Motor neuron (in vitro differentiated cells): Measurements from ENCODE around the gene CLIC6. TPM values are rescaled to one million over a fixed set of nuclear protein-coding genes. Genes with fewer than 3 reads are reported as not detected.

ENCODE experiments used
- ATAC-seq, 8 experiments: fragments of 200-7000 bp; cut with Tn5 transposase; replicated peaks in 6 of 8; 2 replicates each; pipeline ENCODE4 v1.8.0; 2021; ENCODE audit warnings: mild to moderate bottlenecking in 8 of 8, moderate library complexity in 8 of 8
- H3K27ac ChIP-seq, 2 donors: fragments of 250-450 bp; sonication (Bioruptor Pico); 2 replicates each; pipeline ENCODE4 v1.9.0; 2021; ENCODE audit warnings: antibody characterized with exemption in 2 of 2, mild to moderate bottlenecking in 2 of 2, moderate library complexity in 1 of 2
- H3K4me1 ChIP-seq, 2 donors: fragments of 250-450 bp; sonication (Bioruptor Pico); replicated peaks in 1 of 2; 2 replicates each; pipeline ENCODE4 v1.6.1; 2021; ENCODE audit warnings: antibody characterized with exemption in 2 of 2, mild to moderate bottlenecking in 2 of 2, moderate library complexity in 1 of 2
- H3K4me3 ChIP-seq, 5 donors: fragments of 250-450 bp; sonication (Bioruptor Pico); 2 replicates each; pipeline ENCODE4 v1.9.0; 2021; ENCODE audit warnings: antibody characterized with exemption in 5 of 5, mild to moderate bottlenecking in 5 of 5, moderate library complexity in 4 of 5
- WGBS, 10 experiments: fragments of 450-650 bp; shearing (Covaris generic); methylation state at CpG; one replicate each; pipeline ENCODE4 v1.0.0; 2022; 5-methylcytosine and 5-hydroxymethylcytosine counted together
- in situ Hi-C, 9 experiments: fragments of 400-800 bp; cut with MboI; loops; one replicate each; pipeline ENCODE4 v1.15.0; 2021; ENCODE audit warnings: low sequenced_read_pairs in 9 of 9, low pct_unique_long_range_greater_than_20kb in 2 of 9; ENCODE audit not compliant: unreplicated experiment in 9 of 9
- total RNA-seq, 8 experiments: library from RNA; unstranded; fragments of 300-600 nt; gene quantifications; 2 replicates each; pipeline versions ENCODE4 v1.2.3 to v1.2.4, GENCODE V29; 2022

The CLIC6 gene
- total RNA-seq, 8 experiments from 2014 or later: 0.05 to 3.0 (median 0.13) TPM

DNA sequence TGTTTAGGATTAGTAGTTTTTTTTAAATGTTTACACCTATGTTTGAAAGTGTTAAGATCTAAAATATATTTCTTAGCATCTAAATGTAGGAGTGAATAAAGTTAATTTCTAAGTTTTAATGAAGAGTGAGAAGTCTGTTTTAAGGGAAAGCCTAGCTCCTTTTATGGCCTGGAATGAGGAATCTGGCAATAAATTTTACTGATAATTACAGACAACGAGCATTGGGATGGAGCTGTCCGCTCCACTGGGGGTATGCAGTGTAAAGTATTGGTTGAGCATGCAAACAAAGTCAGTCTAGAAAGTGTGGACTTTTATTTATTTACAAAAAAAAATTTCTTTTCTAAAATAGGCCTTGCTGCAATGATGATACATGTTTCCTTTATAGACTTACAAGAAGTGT lies 19.0 kb downstream of the CLIC6 start:
- H3K4me3 ChIP-seq: no peak overlapping the region
- in situ Hi-C loops: loop anchor here in 1 of 9 experiments (25.0 kb wide), 1 partner anchor 200 kb away; no protein-coding TSS in a partner anchor
- H3K27ac ChIP-seq: no peak overlapping the region
- H3K4me1 ChIP-seq: peaks cover 0 to 5% of the 10 kb centered on the region in 2 donors
- WGBS, 10 experiments: 20 to 90% (median 82%) methylated on average over 1 to 2 of the region's 2 CpGs; no CpG with 5 or more reads in 2 of the 10 experiments
- ATAC-seq: no peak

DNA sequence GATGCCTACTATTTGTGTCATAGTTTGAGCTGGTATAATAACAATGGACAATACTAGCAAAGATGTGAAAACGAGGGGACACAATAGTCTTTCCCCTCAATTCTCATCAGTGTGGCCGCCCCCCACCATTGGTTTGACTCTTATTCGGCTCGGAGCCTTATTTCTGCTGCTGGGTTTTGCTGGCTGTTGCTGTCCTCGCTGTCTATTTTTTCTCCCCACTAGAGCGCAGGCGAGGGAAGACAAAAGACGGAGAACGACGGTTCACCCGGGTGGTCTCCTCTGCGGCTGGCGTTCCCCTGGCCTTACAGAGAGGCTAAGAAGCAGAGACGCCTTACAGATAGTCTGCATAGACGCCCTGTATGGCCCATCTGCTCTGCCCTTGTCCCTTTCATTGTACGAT lies 19.4 kb downstream of the CLIC6 start:
- Histone ChIP-seq H3K4me1 (peaks cover 0 to 5% of the 10 kb centered on the region in 2 donors), H3K4me3 (no peak overlapping the region), H3K27ac (no peak overlapping the region)
- WGBS, 10 experiments: 25 to 98% (median 75%) methylated on average over 2 to 9 of the region's 16 CpGs; no CpG with 5 or more reads in 1 of the 10 experiments
- ATAC-seq: peak in 4 of 8 experiments; percentile 21 to 66 (median 56)
- in situ Hi-C loops: loop anchor here in 1 of 9 experiments (25.0 kb wide), 1 partner anchor 199 kb away; no protein-coding TSS in a partner anchor

DNA sequence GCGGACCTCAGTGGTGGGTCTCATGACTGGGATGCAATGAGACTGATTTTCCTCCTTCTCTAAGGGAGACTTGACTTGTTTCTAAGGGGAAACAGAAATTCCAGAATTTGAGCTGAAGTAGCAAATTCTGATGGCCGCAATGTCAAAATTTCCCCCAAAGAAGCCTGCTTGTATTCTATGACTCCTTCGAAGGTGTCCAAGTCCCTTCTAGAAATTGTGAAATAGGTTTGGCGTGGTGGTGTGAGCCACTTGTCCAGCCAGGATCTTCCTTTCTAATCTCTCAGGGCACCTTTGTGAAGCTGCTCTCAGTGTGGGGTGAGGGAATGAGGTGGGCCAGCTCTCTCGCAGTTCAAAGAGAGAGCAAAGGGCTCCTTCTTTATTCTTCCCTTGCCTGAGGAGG lies 19.9 kb downstream of the CLIC6 start:
- WGBS, 10 experiments: 0 to 96% (median 91%) methylated on average over 1 to 4 of the region's 5 CpGs; no CpG with 5 or more reads in 5 of the 10 experiments
- H3K4me1 ChIP-seq: peaks cover 0 to 5% of the 10 kb centered on the region in 2 donors
- in situ Hi-C loops: loop anchor here in 1 of 9 experiments (25.0 kb wide), 1 partner anchor 199 kb away; no protein-coding TSS in a partner anchor
- no peak overlapping the region for H3K27ac ChIP-seq
- H3K4me3 ChIP-seq: no peak overlapping the region
- ATAC-seq: no peak

DNA sequence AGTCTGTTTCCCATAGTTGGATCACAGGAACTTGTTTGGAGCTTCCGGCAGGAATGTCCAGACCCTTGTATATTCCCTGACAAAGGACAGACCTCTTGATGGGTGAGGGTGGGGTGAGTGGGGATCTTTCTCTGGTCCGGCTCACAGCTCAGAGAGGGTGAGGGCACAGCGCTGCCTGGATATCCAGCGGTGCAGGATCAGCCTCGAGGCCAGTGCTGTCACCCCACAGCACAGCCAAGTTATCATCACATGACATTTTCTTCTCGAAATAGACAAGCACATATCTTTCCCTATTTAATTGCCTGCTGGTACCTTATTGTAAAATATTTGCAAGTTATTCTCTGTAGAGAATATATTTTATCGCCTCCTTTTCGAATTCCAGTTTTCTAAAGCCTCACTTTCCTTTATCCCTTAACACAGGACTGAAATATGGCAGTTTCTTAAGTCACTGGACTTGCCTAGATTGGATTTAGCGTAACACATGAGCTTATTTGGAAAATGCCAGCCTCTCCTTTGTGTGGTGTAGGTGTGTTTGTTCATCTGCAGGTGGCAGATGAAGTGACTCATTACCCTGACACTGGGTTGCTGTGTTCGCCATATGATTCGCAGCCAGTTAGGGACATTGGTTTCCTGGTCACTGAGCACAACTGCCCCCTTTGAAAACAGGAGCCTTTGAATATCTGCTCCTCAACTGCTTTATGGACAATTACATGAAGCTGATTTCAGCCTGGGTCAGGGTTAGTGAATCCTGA lies 21.4 kb downstream of the CLIC6 start:
- peaks cover 0 to 5% of the 10 kb centered on the region in 2 donors for H3K4me1 ChIP-seq
- in situ Hi-C loops: loop anchor here in 1 of 9 experiments (25.0 kb wide), 1 partner anchor 197 kb away; no protein-coding TSS in a partner anchor
- ATAC-seq: peak in 2 of 8 experiments; percentile 35 to 74
- H3K27ac ChIP-seq: no peak overlapping the region
- WGBS, 10 experiments: 56 to 84% (median 64%) methylated on average over 2 to 8 of the region's 11 CpGs; no CpG with 5 or more reads in 1 of the 10 experiments
- H3K4me3 ChIP-seq: no peak overlapping the region

DNA sequence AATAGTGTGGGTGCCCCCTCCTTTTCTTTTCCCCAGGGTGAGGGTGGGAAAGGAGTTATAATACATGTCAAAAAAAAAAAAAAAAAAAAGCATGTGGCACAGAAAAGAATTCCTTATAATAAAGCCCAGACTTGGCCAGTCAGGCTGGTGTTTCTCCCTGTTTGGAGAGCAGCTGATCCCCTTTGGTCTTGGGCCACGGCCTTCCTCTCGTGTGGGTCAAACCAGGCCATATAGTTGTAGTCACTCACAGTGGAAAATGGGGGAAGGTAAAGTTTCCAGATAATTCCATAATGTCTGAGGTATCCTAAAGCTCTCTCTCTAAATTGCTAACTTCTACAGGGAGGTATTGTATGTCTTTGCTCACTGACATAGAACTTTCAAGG lies 22.0 kb downstream of the CLIC6 start:
- 0 to 69% (median 27%) methylated on average over 1 to 2 of the region's 2 CpGs; no CpG with 5 or more reads in 4 of the 10 experiments for WGBS, 10 experiments
- no peak overlapping the region for H3K4me3 ChIP-seq
- peaks cover 0 to 5% of the 10 kb centered on the region in 2 donors for H3K4me1 ChIP-seq
- in situ Hi-C loops: loop anchor here in 1 of 9 experiments (25.0 kb wide), 1 partner anchor 197 kb away; no protein-coding TSS in a partner anchor
- no peak overlapping the region for H3K27ac ChIP-seq
- no peak for ATAC-seq

DNA sequence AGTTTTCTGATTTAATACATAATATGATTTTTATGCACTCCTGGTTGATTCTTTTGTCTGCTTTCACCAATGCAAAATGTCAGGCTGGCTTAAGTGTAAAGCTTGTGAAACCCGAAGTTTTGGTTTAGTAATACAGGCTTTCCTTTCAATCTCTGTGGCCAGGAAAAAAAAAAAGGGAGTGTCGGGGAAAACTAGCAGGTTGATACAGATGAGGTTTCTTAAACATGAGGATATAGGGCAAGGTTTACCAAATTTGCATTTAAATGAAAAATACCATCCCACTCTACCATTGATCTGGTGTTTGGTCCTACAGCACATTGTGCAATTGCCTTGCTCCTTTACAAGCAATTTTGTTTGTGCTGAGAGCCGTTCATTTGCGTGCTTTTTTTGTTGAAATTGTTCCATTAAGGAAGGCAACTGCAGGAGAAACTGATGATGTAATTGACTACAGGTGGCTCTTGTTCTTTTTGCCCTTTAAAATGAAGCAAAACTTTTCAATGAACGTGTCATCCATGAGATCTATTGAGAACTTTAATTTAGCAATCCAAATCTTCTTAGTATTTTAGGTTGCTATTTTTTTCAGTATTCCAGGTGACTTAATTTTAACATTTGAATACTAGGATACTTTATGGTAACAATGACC lies 22.7 kb downstream of the CLIC6 start:
- in situ Hi-C loops: loop anchor here in 1 of 9 experiments (25.0 kb wide), 1 partner anchor 196 kb away; no protein-coding TSS in a partner anchor
- no peak for ATAC-seq
- no peak overlapping the region for H3K27ac ChIP-seq
- H3K4me1 ChIP-seq: peaks cover 0 to 5% of the 10 kb centered on the region in 2 donors
- 17 to 72% (median 36%) methylated on average over 2 to 5 of the region's 5 CpGs for WGBS, 10 experiments
- no peak overlapping the region for H3K4me3 ChIP-seq

DNA sequence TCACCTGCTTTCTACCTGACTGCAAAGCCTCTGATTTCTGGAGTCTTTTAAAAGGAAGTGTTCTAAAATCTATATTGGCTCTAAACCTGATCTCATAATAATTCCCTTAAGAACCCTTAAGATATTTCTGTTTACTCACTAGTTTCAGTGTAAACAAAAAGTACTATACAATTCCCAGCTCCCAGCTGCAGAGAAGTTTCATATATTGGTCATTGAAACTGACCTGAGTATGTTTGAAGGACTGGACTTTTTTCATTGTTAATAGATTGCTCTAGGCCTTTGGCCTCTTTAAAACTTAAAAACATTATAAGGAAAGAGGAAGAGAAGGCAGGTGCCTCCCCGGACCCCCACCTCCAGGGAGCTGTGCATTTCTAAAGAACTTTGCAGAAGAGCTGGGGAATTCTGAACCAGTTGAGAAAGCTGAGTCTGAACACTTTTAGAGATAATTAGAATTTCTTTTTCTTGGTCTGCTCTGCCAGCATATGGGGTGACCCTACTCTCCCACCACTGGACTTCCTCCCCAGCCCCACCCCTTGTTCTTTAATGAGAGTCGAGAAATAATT lies 23.7 kb downstream of the CLIC6 start:
- 0 to 80% (median 57%) methylated on average over 1 to 2 of the region's 2 CpGs; no CpG with 5 or more reads in 4 of the 10 experiments for WGBS, 10 experiments
- H3K4me1 ChIP-seq: peaks cover 0 to 7% of the 10 kb centered on the region in 2 donors
- no peak overlapping the region for H3K27ac ChIP-seq
- in situ Hi-C loops: loop anchor here in 1 of 9 experiments (25.0 kb wide), 1 partner anchor 195 kb away; no protein-coding TSS in a partner anchor
- H3K4me3 ChIP-seq: no peak overlapping the region
- ATAC-seq: no peak

DNA sequence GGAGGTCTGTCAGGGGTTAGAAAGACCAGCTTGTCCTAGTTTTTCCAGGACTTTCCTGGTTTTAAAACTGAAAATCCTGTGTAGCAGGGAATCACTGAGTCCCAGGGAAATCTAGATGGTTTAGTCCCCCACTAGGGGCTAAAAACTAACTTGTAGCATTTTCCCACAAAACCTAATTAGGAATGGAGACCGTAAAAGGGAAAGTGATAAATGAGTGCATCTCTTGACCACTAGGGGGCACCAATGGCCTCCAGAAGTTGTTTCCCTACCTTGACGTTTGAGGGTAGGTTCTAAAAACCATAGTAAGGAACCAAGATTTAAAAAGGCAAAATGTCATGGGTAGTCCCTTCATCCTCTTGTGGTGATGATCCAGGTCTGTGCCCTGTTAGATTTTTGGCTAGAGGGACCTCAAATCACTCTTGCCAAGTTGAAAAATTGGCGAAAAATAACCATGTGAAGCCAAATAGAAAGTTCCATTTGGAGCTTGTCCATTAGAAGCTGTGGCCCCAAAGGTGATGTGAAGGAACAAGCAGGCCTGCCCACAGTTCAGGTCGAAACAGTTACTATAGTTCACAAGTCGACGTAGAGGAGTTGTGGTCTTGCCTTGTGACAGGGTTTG lies 24.5 kb downstream of the CLIC6 start:
- peak in 3 of 8 experiments; percentile 62 to 87 (median 78) for ATAC-seq
- H3K4me1 ChIP-seq: peaks cover 0 to 7% of the 10 kb centered on the region in 2 donors
- no peak overlapping the region for H3K4me3 ChIP-seq
- H3K27ac ChIP-seq: no peak overlapping the region
- in situ Hi-C loops: loop anchor here in 1 of 9 experiments (25.0 kb wide), 1 partner anchor 194 kb away; no protein-coding TSS in a partner anchor
- 0 to 58% (median 39%) methylated on average over 1 to 5 of the region's 6 CpGs; no CpG with 5 or more reads in 2 of the 10 experiments for WGBS, 10 experiments

DNA sequence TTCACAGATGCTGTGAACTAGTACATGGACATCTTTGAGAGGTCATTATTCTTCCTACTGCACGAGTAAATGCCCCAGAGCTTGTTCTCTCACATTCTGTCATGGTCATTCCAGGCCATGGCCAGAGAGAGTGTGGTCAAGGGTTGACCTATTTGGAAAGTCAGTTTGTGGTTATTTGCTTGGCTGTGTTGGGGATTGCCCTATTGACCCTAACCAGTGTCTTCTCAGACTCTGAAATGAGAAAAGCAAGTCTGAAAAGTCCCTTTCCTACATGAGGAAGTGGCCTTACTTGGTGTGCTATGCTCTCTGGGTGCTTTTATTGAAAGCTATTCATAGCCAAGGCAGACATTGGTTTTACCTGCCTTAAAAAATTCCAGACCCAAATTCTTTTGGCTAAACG lies 26.6 kb downstream of the CLIC6 start:
- ATAC-seq: no peak
- Histone ChIP-seq H3K27ac (no peak overlapping the region), H3K4me1 (peaks cover 0 to 7% of the 10 kb centered on the region in 2 donors), H3K4me3 (no peak overlapping the region)
- WGBS, 10 experiments: 13 to 80% (median 55%) methylated on average over 1 to 2 of the region's 2 CpGs; no CpG with 5 or more reads in 2 of the 10 experiments
- in situ Hi-C loops: loop anchor here in 1 of 9 experiments (25.0 kb wide), 1 partner anchor 192 kb away; no protein-coding TSS in a partner anchor

DNA sequence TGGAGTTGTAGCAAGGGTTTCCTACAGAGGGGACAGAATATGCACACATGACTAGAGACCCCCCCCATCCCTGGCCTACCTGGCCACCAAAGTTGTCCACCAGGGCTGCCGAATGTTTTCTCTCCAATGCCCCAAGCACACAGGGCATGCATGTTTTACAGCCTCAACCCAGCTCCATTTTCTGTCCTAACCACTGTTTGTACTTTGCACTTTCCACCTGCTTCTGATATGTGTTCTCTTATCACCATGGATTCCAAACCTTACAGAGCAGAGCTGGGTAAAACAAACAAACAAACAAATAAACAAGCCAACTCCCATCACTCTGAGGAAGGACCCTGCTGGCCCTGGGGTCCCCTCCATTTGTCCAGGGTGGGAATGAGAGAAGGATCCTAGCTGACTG lies 27.3 kb downstream of the CLIC6 start:
- Histone ChIP-seq H3K27ac (no peak overlapping the region), H3K4me3 (no peak overlapping the region), H3K4me1 (peaks cover 0 to 2% of the 10 kb centered on the region in 2 donors)
- in situ Hi-C loops: loop anchor here in 1 of 9 experiments (25.0 kb wide), 1 partner anchor 191 kb away; no protein-coding TSS in a partner anchor
- ATAC-seq: no peak
- 82 to 100% (median 100%) methylated on average over 1 of the region's 1 CpG; no CpG with 5 or more reads in 7 of the 10 experiments for WGBS, 10 experiments

DNA sequence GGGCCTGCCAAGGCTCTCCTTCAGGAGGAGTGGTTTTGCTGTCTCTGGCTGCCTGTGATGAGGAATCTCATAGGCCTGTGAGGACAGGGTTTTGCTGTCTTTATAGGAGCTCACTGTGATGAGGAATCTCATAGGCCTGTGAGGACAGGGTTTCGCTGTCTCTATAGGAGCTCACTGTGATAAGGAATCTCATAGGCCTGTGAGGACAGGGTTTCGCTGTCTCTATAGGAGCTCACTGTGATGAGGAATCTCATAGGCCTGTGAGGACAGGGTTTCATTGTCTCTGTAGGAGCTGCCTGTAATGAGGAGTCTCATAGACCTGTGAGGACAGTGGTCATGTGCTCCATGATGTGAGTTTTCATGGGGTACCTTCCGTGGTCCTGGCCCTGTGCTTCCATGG lies 29.0 kb downstream of the CLIC6 start:
- no peak for ATAC-seq
- Histone ChIP-seq H3K27ac (no peak overlapping the region), H3K4me3 (no peak overlapping the region), H3K4me1 (peaks cover 0 to 2% of the 10 kb centered on the region in 2 donors)
- WGBS, 10 experiments: 67 to 100% (median 83%) methylated on average over 1 to 2 of the region's 3 CpGs; no CpG with 5 or more reads in 3 of the 10 experiments
- in situ Hi-C loops: loop anchor here in 1 of 9 experiments (25.0 kb wide), 1 partner anchor 189 kb away; no protein-coding TSS in a partner anchor
